HL-60 (cell line): ENCODE results near the gene PAGR1.

Experiments used
- CTCF ChIP-seq: IDR thresholded peaks from one replicate; pipeline ENCODE4 v1.5.1; 2011; ENCODE audit warnings: low read length, control low read depth, inconsistent platforms; ENCODE audit not compliant: insufficient read depth
- GABPA ChIP-seq: IDR thresholded peaks from 2 replicates; pipeline ENCODE4 v1.6.1; 2012; ENCODE audit warnings: low read depth
- POLR2AphosphoS5 ChIP-seq: IDR thresholded peaks from 2 replicates; pipeline ENCODE4 v1.6.1; 2012; ENCODE audit warnings: low read depth
- TF ChIP-seq, protein P1 (sequence below): IDR thresholded peaks from 2 replicates; pipeline ENCODE4 v1.6.1; 2012; ENCODE audit warnings: low read depth; ENCODE audit not compliant: insufficient replicate concordance

DNA sequence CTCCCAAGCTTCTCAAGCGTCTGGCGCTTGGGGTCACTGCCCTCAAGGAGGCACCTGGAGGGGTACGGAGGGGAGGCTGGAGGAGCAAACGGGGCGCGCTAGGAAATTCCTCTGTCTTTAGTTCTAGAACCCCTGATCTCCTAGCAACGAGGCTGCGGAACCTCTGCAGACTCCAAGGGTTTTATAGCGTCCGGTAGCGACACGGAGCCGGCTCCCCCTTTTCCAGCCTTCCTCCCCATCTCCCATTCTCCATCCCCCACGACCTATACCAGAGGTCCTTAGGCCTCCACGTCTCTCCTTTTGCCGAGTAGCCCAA, 47.7 kb downstream of the PAGR1 start:
- TF ChIP-seq, protein P1, sequence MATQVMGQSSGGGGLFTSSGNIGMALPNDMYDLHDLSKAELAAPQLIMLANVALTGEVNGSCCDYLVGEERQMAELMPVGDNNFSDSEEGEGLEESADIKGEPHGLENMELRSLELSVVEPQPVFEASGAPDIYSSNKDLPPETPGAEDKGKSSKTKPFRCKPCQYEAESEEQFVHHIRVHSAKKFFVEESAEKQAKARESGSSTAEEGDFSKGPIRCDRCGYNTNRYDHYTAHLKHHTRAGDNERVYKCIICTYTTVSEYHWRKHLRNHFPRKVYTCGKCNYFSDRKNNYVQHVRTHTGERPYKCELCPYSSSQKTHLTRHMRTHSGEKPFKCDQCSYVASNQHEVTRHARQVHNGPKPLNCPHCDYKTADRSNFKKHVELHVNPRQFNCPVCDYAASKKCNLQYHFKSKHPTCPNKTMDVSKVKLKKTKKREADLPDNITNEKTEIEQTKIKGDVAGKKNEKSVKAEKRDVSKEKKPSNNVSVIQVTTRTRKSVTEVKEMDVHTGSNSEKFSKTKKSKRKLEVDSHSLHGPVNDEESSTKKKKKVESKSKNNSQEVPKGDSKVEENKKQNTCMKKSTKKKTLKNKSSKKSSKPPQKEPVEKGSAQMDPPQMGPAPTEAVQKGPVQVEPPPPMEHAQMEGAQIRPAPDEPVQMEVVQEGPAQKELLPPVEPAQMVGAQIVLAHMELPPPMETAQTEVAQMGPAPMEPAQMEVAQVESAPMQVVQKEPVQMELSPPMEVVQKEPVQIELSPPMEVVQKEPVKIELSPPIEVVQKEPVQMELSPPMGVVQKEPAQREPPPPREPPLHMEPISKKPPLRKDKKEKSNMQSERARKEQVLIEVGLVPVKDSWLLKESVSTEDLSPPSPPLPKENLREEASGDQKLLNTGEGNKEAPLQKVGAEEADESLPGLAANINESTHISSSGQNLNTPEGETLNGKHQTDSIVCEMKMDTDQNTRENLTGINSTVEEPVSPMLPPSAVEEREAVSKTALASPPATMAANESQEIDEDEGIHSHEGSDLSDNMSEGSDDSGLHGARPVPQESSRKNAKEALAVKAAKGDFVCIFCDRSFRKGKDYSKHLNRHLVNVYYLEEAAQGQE: no peak
- TF ChIP-seq CTCF: no peak
- TF ChIP-seq POLR2AphosphoS5: no peak; the same call in 1 of the 2 replicates
- TF ChIP-seq GABPA: no peak
